ENCODE results near the gene HAGHL.
A peak's percentile ranks its signal among the peaks of the same experiment; 100 is the strongest.

HAGHL gene

GRCh38 chr16:682493-683395 is 44.2 kb upstream of the HAGHL start (continued):
- 0 out of 2 replicates have a peak, but pooled peaks have one; percentile 23 for TF ChIP-seq GLI4 (tag by site-specific recombination; IDR thresholded peaks at IDR 0.05)
- no peak for TF ChIP-seq ZBTB6 (tag by site-specific recombination; IDR thresholded peaks at IDR 0.05)
- TF ChIP-seq ZNF10 (tag by site-specific recombination; IDR thresholded peaks at IDR 0.05), result peak; percentile 94
- TF ChIP-seq PRDM4 (tag by site-specific recombination; IDR thresholded peaks at IDR 0.05), result 0 out of 2 replicates have a peak, but pooled peaks have one; percentile 11
- 0 out of 2 replicates have a peak, but pooled peaks have one; percentile 2 for TF ChIP-seq ZNF768 (tag by site-specific recombination; IDR thresholded peaks at IDR 0.05)
- TF ChIP-seq ZFP37 (tag by site-specific recombination; IDR thresholded peaks at IDR 0.05), result peak; percentile 13; the same call in 1 of the 2 replicates
- peak; percentile 38 for TF ChIP-seq ZBTB17 (tag by site-specific recombination; IDR thresholded peaks at IDR 0.05)
- TF ChIP-seq, protein P1, sequence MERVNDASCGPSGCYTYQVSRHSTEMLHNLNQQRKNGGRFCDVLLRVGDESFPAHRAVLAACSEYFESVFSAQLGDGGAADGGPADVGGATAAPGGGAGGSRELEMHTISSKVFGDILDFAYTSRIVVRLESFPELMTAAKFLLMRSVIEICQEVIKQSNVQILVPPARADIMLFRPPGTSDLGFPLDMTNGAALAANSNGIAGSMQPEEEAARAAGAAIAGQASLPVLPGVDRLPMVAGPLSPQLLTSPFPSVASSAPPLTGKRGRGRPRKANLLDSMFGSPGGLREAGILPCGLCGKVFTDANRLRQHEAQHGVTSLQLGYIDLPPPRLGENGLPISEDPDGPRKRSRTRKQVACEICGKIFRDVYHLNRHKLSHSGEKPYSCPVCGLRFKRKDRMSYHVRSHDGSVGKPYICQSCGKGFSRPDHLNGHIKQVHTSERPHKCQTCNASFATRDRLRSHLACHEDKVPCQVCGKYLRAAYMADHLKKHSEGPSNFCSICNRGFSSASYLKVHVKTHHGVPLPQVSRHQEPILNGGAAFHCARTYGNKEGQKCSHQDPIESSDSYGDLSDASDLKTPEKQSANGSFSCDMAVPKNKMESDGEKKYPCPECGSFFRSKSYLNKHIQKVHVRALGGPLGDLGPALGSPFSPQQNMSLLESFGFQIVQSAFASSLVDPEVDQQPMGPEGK (tag by site-specific recombination; IDR thresholded peaks at IDR 0.05), result no peak
- TF ChIP-seq ZNF26 (tag by site-specific recombination; IDR thresholded peaks at IDR 0.05), result no peak
- peak; percentile 66; the same call in 1 of the 2 replicates for TF ChIP-seq ZEB2 (tag by site-specific recombination; IDR thresholded peaks at IDR 0.05)
- peak; percentile 62; the same call in 1 of the 2 replicates for TF ChIP-seq ZNF391 (tag by site-specific recombination; IDR thresholded peaks at IDR 0.05; ENCODE audit: borderline replicate concordance, low read depth)
- TF ChIP-seq KLF1 (tag by site-specific recombination; IDR thresholded peaks at IDR 0.05), result peak; percentile 37; the same call in 1 of the 2 replicates
- TF ChIP-seq ZNF658 (tag by site-specific recombination; IDR thresholded peaks at IDR 0.05), result no peak
- TF ChIP-seq ZNF549 (tag by site-specific recombination; IDR thresholded peaks at IDR 0.05), result no peak
- TF ChIP-seq WT1 (tag by site-specific recombination; IDR thresholded peaks at IDR 0.05), result no peak
- peak; percentile 31; the same call in 1 of the 2 replicates for TF ChIP-seq KLF8 (tag by site-specific recombination; IDR thresholded peaks at IDR 0.05)
- TF ChIP-seq OVOL3 (tag by site-specific recombination; IDR thresholded peaks at IDR 0.05), result peak; percentile 62; the same call in 1 of the 2 replicates
- TF ChIP-seq ZNF221 (tag by site-specific recombination; IDR thresholded peaks at IDR 0.05; ENCODE audit: borderline replicate concordance), result no peak
- TF ChIP-seq PRDM10 (tag by site-specific recombination; IDR thresholded peaks at IDR 0.05), result peak; percentile 91
- no peak for TF ChIP-seq SP3 (tag by site-specific recombination; IDR thresholded peaks at IDR 0.05)
- 0 out of 2 replicates have a peak, but pooled peaks have one; percentile 17 for TF ChIP-seq ZSCAN23 (tag by site-specific recombination; IDR thresholded peaks at IDR 0.05)
- TF ChIP-seq ZNF239 (tag by site-specific recombination; IDR thresholded peaks at IDR 0.05), result 0 out of 2 replicates have a peak, but pooled peaks have one; percentile 62
- 0 out of 2 replicates have a peak, but pooled peaks have one; percentile 12 for TF ChIP-seq ZNF843 (tag by site-specific recombination; IDR thresholded peaks at IDR 0.05)
- TF ChIP-seq IKZF3 (tag by site-specific recombination; IDR thresholded peaks at IDR 0.05), result peak; percentile 79; the same call in 1 of the 2 replicates
- TF ChIP-seq ZNF2 (tag by site-specific recombination; IDR thresholded peaks at IDR 0.05), result peak; percentile 56; the same call in 1 of the 2 replicates
- TF ChIP-seq ZNF600 (tag by site-specific recombination; IDR thresholded peaks at IDR 0.05), result peak; percentile 86

All from HEK293 (cell line).